ENCODE data around the gene SPOCK1.

SPOCK1 gene

DNA sequence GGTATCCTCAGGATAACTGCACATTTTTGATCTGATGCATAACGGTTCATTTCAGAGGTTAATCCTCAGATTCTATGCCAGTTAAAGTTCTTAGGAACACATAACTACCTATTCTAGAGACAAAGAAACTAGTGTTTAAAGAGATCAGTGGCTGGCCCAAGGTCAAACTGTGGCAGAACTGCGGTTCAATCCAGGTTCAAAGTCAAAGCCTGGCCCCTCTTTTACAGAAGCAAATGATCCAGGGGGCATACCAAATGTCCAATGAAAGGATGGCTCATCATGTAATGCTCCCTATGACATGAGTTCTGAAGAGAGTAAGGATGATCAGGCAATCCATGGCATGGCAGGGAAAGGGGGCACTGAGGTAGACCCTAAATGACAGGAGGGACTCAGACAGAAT is 283.3 kb downstream of the SPOCK1 start:
- Histone ChIP-seq H3K4me1 (ENCODE audit: low read depth, poor library complexity, severe bottlenecking) (no peaks in the 10 kb centered on the region), H4K20me1 (ENCODE audit: insufficient read depth) (no peaks in the 10 kb centered on the region), H3K27ac (no peak overlapping the region), H3K27me3 (ENCODE audit: insufficient read depth, low read depth) (no peaks in the 10 kb centered on the region), H3K9ac (no peak overlapping the region), H3K36me3 (ENCODE audit: insufficient read depth) (no peaks in the 10 kb centered on the region), H3K4me3 (IDR thresholded peaks at IDR 0.05; ENCODE audit: insufficient read depth, low read depth, low read length) (no peak overlapping the region), H3K4me2 (no peak overlapping the region), H3K79me2 (ENCODE audit: insufficient read depth, low read depth) (no peaks in the 10 kb centered on the region), H2AFZ (ENCODE audit: low read depth) (no peak overlapping the region)
- TF ChIP-seq, protein P1, sequence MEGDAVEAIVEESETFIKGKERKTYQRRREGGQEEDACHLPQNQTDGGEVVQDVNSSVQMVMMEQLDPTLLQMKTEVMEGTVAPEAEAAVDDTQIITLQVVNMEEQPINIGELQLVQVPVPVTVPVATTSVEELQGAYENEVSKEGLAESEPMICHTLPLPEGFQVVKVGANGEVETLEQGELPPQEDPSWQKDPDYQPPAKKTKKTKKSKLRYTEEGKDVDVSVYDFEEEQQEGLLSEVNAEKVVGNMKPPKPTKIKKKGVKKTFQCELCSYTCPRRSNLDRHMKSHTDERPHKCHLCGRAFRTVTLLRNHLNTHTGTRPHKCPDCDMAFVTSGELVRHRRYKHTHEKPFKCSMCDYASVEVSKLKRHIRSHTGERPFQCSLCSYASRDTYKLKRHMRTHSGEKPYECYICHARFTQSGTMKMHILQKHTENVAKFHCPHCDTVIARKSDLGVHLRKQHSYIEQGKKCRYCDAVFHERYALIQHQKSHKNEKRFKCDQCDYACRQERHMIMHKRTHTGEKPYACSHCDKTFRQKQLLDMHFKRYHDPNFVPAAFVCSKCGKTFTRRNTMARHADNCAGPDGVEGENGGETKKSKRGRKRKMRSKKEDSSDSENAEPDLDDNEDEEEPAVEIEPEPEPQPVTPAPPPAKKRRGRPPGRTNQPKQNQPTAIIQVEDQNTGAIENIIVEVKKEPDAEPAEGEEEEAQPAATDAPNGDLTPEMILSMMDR (conservative IDR thresholded peaks at IDR 0.05; ENCODE audit: low read depth, low read length), result no peak

DNA sequence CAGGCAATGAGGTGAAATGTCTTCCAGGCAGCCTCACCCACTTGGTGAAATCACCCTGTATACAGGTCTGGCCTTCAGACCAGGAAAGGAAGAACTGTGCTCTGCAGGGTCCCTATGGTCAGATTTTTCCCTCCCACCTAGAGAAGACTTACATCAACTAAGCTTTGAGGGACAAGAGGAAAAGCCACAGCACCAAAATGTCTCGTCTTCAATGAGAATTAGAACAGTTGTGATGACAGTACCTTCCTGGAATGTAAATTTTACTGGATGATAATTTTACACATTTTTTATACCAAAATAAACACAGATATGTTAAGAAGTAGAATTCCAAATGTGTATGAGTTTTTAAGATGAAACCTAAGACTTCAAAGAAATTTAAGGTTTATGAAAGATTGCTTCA is 283.9 kb downstream of the SPOCK1 start:
- Histone ChIP-seq H3K79me2 (ENCODE audit: insufficient read depth, low read depth) (no peaks in the 10 kb centered on the region), H3K4me1 (ENCODE audit: low read depth, poor library complexity, severe bottlenecking) (no peaks in the 10 kb centered on the region), H3K9ac (no peak overlapping the region), H4K20me1 (ENCODE audit: insufficient read depth) (no peaks in the 10 kb centered on the region), H2AFZ (ENCODE audit: low read depth) (no peak overlapping the region), H3K27me3 (ENCODE audit: insufficient read depth, low read depth) (no peaks in the 10 kb centered on the region), H3K4me3 (IDR thresholded peaks at IDR 0.05; ENCODE audit: insufficient read depth, low read depth, low read length) (no peak overlapping the region), H3K4me2 (no peak overlapping the region), H3K36me3 (ENCODE audit: insufficient read depth) (no peaks in the 10 kb centered on the region), H3K27ac (no peak overlapping the region)
- TF ChIP-seq, protein P1 (conservative IDR thresholded peaks at IDR 0.05; ENCODE audit: low read depth, low read length), result no peak

DNA sequence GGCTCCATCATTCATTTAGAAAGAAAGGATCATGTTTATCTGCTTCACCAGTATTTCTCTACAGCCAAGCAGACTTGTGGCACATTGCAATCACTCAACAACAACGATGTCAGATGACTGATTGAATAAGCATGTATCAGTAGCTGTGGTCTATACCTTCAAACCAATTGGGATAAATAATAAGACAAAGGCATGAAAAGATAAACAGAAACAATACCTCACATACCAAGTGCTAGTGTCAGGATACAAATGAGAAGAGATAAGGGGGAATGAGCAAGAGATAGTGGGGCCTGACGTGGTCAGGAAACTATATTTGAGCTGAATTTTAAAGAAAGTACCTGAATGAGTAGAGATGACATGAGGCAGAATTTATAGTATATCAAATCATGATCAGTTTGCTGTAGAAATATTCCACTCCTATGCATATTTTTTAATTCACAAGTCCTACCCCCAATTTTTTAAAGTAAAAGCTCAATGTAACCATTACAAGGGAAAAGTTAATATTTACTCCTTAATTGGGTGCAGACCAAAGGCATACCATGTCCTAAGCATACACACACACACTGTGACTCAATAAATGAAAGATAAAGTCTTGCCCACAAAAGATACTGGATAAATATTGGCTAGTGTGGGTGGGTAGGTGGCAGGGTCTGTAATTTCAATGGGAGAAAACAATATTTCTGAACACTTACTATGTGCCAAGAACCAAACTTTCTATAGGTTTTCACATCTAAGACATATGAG is 284.5 kb downstream of the SPOCK1 start:
- Histone ChIP-seq H3K9ac (no peak overlapping the region), H3K27ac (no peak overlapping the region), H3K4me2 (no peak overlapping the region), H3K79me2 (ENCODE audit: insufficient read depth, low read depth) (no peaks in the 10 kb centered on the region), H3K36me3 (ENCODE audit: insufficient read depth) (no peaks in the 10 kb centered on the region), H3K4me1 (ENCODE audit: low read depth, poor library complexity, severe bottlenecking) (no peaks in the 10 kb centered on the region), H3K4me3 (IDR thresholded peaks at IDR 0.05; ENCODE audit: insufficient read depth, low read depth, low read length) (no peak overlapping the region), H2AFZ (ENCODE audit: low read depth) (no peak overlapping the region), H3K27me3 (ENCODE audit: insufficient read depth, low read depth) (no peaks in the 10 kb centered on the region), H4K20me1 (ENCODE audit: insufficient read depth) (no peaks in the 10 kb centered on the region)
- TF ChIP-seq, protein P1 (conservative IDR thresholded peaks at IDR 0.05; ENCODE audit: low read depth, low read length), result no peak

DNA sequence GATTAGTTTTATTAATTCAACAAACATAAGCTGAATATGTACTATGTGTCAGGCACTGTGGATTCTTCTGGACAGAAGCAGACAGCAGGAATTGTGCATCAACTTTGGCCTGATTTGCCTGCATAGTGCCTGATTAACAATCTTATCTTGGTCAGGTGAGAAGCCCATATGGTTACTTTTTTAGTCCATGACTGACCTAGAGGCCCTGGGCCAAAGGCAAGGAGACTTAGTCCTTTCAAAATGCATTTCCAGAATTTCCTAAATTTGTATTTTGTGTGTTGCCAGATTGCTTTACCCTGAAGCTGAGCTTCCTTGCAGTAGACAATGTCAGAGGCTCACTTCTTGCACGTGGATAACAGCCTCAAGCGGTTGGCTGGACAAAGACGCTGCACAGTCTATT is 286.7 kb downstream of the SPOCK1 start:
- Histone ChIP-seq H3K27me3 (ENCODE audit: insufficient read depth, low read depth) (no peaks in the 10 kb centered on the region), H4K20me1 (ENCODE audit: insufficient read depth) (no peaks in the 10 kb centered on the region), H3K4me2 (no peak overlapping the region), H3K36me3 (ENCODE audit: insufficient read depth) (no peaks in the 10 kb centered on the region), H3K4me3 (IDR thresholded peaks at IDR 0.05; ENCODE audit: insufficient read depth, low read depth, low read length) (no peak overlapping the region), H2AFZ (ENCODE audit: low read depth) (no peak overlapping the region), H3K79me2 (ENCODE audit: insufficient read depth, low read depth) (no peaks in the 10 kb centered on the region), H3K27ac (no peak overlapping the region), H3K4me1 (ENCODE audit: low read depth, poor library complexity, severe bottlenecking) (no peaks in the 10 kb centered on the region), H3K9ac (no peak overlapping the region)
- TF ChIP-seq, protein P1 (conservative IDR thresholded peaks at IDR 0.05; ENCODE audit: low read depth, low read length), result no peak
